Endothelial cell (in vitro differentiated cells): ENCODE results near the gene LENG8. TPM values are rescaled to one million over a fixed set of nuclear protein-coding genes. Genes with fewer than 3 reads are reported as not detected.

Experiments
- DNase-seq: peaks from one replicate; pipeline ENCODE4 v3.0.0; 2021; ENCODE audit warnings: low spot score
- H3K27ac Mint-ChIP-seq: one replicate; pipeline ENCODE4 v1.8.0; 2021; ENCODE audit warnings: mixed read lengths, inconsistent platforms; ENCODE audit not compliant: unreplicated experiment
- H3K27me3 Mint-ChIP-seq: one replicate; pipeline ENCODE4 v1.8.0; 2021; ENCODE audit warnings: mild to moderate bottlenecking, moderate library complexity, mixed read lengths, inconsistent platforms; ENCODE audit not compliant: unreplicated experiment
- H3K36me3 Mint-ChIP-seq: one replicate; pipeline ENCODE4 v1.8.0; 2021; ENCODE audit warnings: mild to moderate bottlenecking, low read depth, mixed read lengths, inconsistent platforms; ENCODE audit not compliant: unreplicated experiment
- H3K4me1 Mint-ChIP-seq: one replicate; pipeline ENCODE4 v1.8.0; 2021; ENCODE audit warnings: mild to moderate bottlenecking, mixed read lengths, inconsistent platforms; ENCODE audit not compliant: unreplicated experiment
- H3K4me3 Mint-ChIP-seq: one replicate; pipeline ENCODE4 v1.8.0; 2021; ENCODE audit warnings: mild to moderate bottlenecking, mixed read lengths, inconsistent platforms; ENCODE audit not compliant: unreplicated experiment
- H3K9me3 Mint-ChIP-seq: one replicate; pipeline ENCODE4 v1.8.0; 2021; ENCODE audit warnings: mixed read lengths, inconsistent platforms; ENCODE audit not compliant: unreplicated experiment
- total RNA-seq: library from RNA; stranded (reverse); fragmentation: NEBNext Ultra II Directional; extraction: Animal tissue kit (Norgen Biotek cat#: 25700); gene quantifications from one replicate; pipeline ENCODE4 v1.2.1, GENCODE V29; 2021; ENCODE audit not compliant: unreplicated experiment
- TF ChIP-seq, protein P1 (sequence below): fragments of 200-600 bp; sonication (generic); IDR thresholded peaks from one replicate; pipeline ENCODE4 v1.5.0; 2021; ENCODE audit warnings: antibody characterized with exemption; ENCODE audit not compliant: unreplicated experiment

The LENG8 gene
- total RNA-seq, 1 donor from 2014 or later, result 162 TPM

GRCh38 chr19:54459282-54460229 lies 10.6 kb downstream of the LENG8 start:
- peak overlapping the region; percentile 82 for H3K4me3 Mint-ChIP-seq
- H3K4me1 Mint-ChIP-seq, result peaks cover 29% of the 10 kb centered on the region
- H3K9me3 Mint-ChIP-seq, result no peaks in the 10 kb centered on the region
- peaks cover 38% of the 10 kb centered on the region for H3K36me3 Mint-ChIP-seq
- TF ChIP-seq, protein P1, sequence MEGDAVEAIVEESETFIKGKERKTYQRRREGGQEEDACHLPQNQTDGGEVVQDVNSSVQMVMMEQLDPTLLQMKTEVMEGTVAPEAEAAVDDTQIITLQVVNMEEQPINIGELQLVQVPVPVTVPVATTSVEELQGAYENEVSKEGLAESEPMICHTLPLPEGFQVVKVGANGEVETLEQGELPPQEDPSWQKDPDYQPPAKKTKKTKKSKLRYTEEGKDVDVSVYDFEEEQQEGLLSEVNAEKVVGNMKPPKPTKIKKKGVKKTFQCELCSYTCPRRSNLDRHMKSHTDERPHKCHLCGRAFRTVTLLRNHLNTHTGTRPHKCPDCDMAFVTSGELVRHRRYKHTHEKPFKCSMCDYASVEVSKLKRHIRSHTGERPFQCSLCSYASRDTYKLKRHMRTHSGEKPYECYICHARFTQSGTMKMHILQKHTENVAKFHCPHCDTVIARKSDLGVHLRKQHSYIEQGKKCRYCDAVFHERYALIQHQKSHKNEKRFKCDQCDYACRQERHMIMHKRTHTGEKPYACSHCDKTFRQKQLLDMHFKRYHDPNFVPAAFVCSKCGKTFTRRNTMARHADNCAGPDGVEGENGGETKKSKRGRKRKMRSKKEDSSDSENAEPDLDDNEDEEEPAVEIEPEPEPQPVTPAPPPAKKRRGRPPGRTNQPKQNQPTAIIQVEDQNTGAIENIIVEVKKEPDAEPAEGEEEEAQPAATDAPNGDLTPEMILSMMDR, result no peak
- peaks cover 27% of the 10 kb centered on the region for H3K27me3 Mint-ChIP-seq
- DNase-seq, result no peak
- no peak overlapping the region for H3K27ac Mint-ChIP-seq

DNA sequence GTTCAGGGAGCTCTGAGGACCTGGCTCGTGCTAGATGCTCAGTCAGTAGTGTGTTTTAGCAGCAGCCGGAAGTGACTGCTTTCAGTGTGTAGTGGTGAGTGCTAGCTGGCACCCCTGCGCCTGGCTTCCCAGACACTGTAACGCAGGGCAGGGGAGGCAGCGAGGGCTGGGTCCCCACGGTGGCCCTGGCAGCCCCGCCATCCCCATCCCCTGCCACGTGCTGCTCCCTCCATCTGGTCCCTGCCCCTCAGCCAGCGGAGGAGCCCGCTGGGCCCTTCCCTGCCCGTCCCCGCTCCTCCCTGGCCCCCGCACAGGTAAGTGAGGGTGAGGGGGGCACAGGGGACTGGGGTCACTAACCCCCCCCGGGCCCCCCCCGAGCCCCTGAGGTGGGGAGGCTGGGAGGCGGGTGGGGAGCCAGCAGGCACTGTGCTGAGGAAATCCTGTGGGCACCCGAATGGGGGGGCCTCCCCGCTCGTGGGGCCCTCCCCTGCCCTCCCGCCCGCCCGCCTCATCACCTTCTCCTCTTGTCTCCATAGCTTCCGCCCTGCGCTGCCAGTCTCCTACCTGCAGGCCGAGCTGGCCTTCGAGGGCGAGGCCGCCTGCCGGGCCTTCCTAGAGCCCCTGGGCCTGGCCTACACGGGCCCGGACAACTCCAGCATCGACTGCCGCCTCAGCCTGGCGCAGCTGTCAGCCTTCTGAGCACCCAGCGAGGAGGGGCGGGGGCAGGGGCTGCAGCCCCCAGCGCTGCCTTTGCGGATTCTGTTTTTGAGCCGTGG lies 11.4 kb downstream of the LENG8 start:
- no peak overlapping the region for H3K4me3 Mint-ChIP-seq
- no peak for DNase-seq
- H3K4me1 Mint-ChIP-seq, result peaks cover 29% of the 10 kb centered on the region
- no peaks in the 10 kb centered on the region for H3K9me3 Mint-ChIP-seq
- TF ChIP-seq, protein P1, result no peak
- no peak overlapping the region for H3K27ac Mint-ChIP-seq
- peaks cover 31% of the 10 kb centered on the region for H3K36me3 Mint-ChIP-seq
- H3K27me3 Mint-ChIP-seq, result peaks cover 27% of the 10 kb centered on the region

DNA sequence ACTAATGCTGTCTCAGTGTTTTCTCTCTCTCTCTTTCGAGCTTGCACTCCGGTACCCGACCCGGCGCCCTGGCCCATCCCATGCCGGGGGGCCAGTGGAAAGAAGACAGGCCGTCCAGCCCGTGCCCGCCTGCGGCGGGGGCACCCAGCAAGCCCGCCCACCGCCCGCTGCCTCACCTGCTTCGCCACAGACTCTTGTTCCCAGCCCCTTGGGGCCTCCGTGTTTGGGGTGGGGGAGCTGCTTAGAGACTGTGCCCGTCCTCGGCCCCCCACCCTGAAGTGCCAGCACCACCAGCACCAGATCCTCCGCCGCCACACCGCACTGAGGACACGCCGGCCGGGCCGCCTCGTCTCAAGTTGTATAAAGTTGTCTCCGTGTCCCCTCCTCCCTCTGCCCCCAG lies 12.2 kb downstream of the LENG8 start:
- Mint-ChIP-seq H3K4me1 (peaks cover 29% of the 10 kb centered on the region), H3K4me3 (peak overlapping the region; percentile 69), H3K9me3 (no peaks in the 10 kb centered on the region), H3K36me3 (peaks cover 29% of the 10 kb centered on the region), H3K27me3 (peaks cover 33% of the 10 kb centered on the region), H3K27ac (peak overlapping the region; percentile 80)
- no peak for DNase-seq
- TF ChIP-seq, protein P1, result no peak

- peak overlapping the region; percentile 80 for H3K27ac Mint-ChIP-seq
- H3K36me3 Mint-ChIP-seq, result peaks cover 29% of the 10 kb centered on the region
- no peak for DNase-seq
- TF ChIP-seq, protein P1, result no peak
- H3K4me3 Mint-ChIP-seq, result peak overlapping the region; percentile 69
- no peaks in the 10 kb centered on the region for H3K9me3 Mint-ChIP-seq
- peaks cover 32% of the 10 kb centered on the region for H3K27me3 Mint-ChIP-seq
- peaks cover 29% of the 10 kb centered on the region for H3K4me1 Mint-ChIP-seq
Measured at GRCh38 chr19:54461613-54462012, 12.6 kb downstream of the LENG8 start.
